ENCODE measurements around the gene C1orf21.

Gene C1orf21

DNA sequence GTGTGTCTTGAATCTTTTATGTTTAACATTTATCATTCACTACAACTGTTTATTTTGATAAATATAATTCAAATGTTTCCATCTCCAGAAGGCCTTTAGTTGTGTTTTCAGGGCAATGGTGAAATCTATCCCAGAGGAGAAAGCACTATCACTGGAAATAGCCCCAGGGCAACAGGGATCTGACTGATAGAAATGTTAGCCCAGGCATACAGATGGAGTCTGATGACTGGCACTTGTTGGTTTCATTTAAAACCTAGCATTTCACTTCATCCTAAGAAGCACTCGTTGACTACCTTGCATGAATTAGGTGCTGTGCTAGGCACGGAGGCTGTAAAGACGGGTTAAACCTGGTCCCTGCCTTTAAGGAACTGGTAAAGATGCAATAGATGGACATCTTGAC, 103.1 kb downstream of the C1orf21 start:
- Histone ChIP-seq H3K27me3 (ENCODE audit: insufficient read depth, low read length) (no peaks in the 10 kb centered on the region), H3K4me3 (ENCODE audit: low read depth, low read length, poor library complexity, severe bottlenecking) (no peak overlapping the region), H3K9ac (ENCODE audit: low read length) (no peak overlapping the region), H3K36me3 (ENCODE audit: insufficient read depth, low read length) (no peaks in the 10 kb centered on the region), H3K4me2 (ENCODE audit: low read length) (no peak overlapping the region), H3K9me2 (ENCODE audit: low read depth, low read length) (no peaks in the 10 kb centered on the region), H3K27ac (ENCODE audit: low read depth, low read length, poor library complexity, severe bottlenecking) (no peak overlapping the region), H3F3A (ENCODE audit: insufficient read depth, low read length) (no peaks in the 10 kb centered on the region), H2AFZ (ENCODE audit: low read length) (no peak overlapping the region), H3K4me1 (ENCODE audit: insufficient read depth, low read length, severe bottlenecking) (no peaks in the 10 kb centered on the region), H4K20me1 (ENCODE audit: insufficient read depth, low read length) (no peaks in the 10 kb centered on the region), H3K9me3 (ENCODE audit: low read length) (no peaks in the 10 kb centered on the region), H3K79me2 (ENCODE audit: insufficient read depth, low read length) (no peaks in the 10 kb centered on the region)
- TF ChIP-seq, protein P1, sequence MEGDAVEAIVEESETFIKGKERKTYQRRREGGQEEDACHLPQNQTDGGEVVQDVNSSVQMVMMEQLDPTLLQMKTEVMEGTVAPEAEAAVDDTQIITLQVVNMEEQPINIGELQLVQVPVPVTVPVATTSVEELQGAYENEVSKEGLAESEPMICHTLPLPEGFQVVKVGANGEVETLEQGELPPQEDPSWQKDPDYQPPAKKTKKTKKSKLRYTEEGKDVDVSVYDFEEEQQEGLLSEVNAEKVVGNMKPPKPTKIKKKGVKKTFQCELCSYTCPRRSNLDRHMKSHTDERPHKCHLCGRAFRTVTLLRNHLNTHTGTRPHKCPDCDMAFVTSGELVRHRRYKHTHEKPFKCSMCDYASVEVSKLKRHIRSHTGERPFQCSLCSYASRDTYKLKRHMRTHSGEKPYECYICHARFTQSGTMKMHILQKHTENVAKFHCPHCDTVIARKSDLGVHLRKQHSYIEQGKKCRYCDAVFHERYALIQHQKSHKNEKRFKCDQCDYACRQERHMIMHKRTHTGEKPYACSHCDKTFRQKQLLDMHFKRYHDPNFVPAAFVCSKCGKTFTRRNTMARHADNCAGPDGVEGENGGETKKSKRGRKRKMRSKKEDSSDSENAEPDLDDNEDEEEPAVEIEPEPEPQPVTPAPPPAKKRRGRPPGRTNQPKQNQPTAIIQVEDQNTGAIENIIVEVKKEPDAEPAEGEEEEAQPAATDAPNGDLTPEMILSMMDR (IDR thresholded peaks at IDR 0.05; ENCODE audit: low read length) = no peak
- TF ChIP-seq EZH2 (IDR thresholded peaks at IDR 0.05; ENCODE audit: borderline replicate concordance, low read length) = no peak

DNA sequence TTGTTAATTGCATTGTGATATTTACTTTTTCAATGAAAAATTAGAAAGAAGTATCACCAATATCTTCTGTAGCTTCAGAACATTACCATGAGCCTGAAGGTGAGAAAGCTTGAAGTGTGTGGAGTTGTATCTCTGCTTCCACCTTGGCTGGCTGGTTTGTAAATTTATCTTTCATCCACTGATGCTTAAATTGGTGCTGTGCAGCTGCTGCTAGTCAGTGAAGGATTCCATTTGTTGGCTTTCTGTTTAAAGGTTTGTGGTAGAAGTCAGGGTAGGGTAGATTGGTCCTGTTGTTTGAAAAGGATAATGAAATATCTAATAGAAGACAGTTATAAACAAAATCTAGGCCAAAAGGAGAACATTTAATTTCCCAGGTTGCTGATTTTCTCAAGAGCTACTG, 105.7 kb downstream of the C1orf21 start:
- Histone ChIP-seq H2AFZ (ENCODE audit: low read length) (no peak overlapping the region), H3K36me3 (ENCODE audit: insufficient read depth, low read length) (no peaks in the 10 kb centered on the region), H3K4me3 (ENCODE audit: low read depth, low read length, poor library complexity, severe bottlenecking) (no peak overlapping the region), H4K20me1 (ENCODE audit: insufficient read depth, low read length) (no peaks in the 10 kb centered on the region), H3K79me2 (ENCODE audit: insufficient read depth, low read length) (no peaks in the 10 kb centered on the region), H3K4me1 (ENCODE audit: insufficient read depth, low read length, severe bottlenecking) (no peaks in the 10 kb centered on the region), H3F3A (ENCODE audit: insufficient read depth, low read length) (no peaks in the 10 kb centered on the region), H3K4me2 (ENCODE audit: low read length) (no peak overlapping the region), H3K9ac (ENCODE audit: low read length) (no peak overlapping the region), H3K27me3 (ENCODE audit: insufficient read depth, low read length) (no peaks in the 10 kb centered on the region), H3K9me3 (ENCODE audit: low read length) (no peaks in the 10 kb centered on the region), H3K9me2 (ENCODE audit: low read depth, low read length) (no peaks in the 10 kb centered on the region), H3K27ac (ENCODE audit: low read depth, low read length, poor library complexity, severe bottlenecking) (no peak overlapping the region)
- no peak for TF ChIP-seq EZH2 (IDR thresholded peaks at IDR 0.05; ENCODE audit: borderline replicate concordance, low read length)
- TF ChIP-seq, protein P1 (IDR thresholded peaks at IDR 0.05; ENCODE audit: low read length) = no peak

DNA sequence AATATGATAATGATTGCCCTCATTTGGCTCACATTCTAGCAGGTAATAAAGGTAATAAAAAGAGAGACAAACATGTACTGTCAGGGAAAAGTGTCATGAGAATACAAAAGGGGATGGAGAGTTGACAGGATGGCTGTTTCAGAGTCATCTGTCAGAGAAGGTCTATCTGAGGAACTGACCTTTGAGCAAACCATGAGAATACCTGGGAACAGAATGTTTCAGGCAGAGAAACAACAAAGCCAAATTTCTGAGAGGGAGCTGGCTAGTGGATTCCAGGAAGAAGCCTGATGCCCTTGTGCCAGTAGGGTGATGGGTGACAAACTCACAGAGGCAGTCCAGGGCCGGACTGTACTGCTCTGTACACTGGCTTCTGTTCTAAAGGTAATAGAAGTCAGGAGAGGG, 107.2 kb downstream of the C1orf21 start:
- Histone ChIP-seq H3K4me1 (ENCODE audit: insufficient read depth, low read length, severe bottlenecking) (no peaks in the 10 kb centered on the region), H3K27me3 (ENCODE audit: insufficient read depth, low read length) (no peaks in the 10 kb centered on the region), H2AFZ (ENCODE audit: low read length) (no peak overlapping the region), H4K20me1 (ENCODE audit: insufficient read depth, low read length) (no peaks in the 10 kb centered on the region), H3F3A (ENCODE audit: insufficient read depth, low read length) (no peaks in the 10 kb centered on the region), H3K4me2 (ENCODE audit: low read length) (no peak overlapping the region), H3K9me2 (ENCODE audit: low read depth, low read length) (no peaks in the 10 kb centered on the region), H3K4me3 (ENCODE audit: low read depth, low read length, poor library complexity, severe bottlenecking) (no peak overlapping the region), H3K79me2 (ENCODE audit: insufficient read depth, low read length) (no peaks in the 10 kb centered on the region), H3K9me3 (ENCODE audit: low read length) (no peaks in the 10 kb centered on the region), H3K27ac (ENCODE audit: low read depth, low read length, poor library complexity, severe bottlenecking) (no peak overlapping the region), H3K36me3 (ENCODE audit: insufficient read depth, low read length) (no peaks in the 10 kb centered on the region), H3K9ac (ENCODE audit: low read length) (no peak overlapping the region)
- no peak for TF ChIP-seq EZH2 (IDR thresholded peaks at IDR 0.05; ENCODE audit: borderline replicate concordance, low read length)
- TF ChIP-seq, protein P1 (IDR thresholded peaks at IDR 0.05; ENCODE audit: low read length) = no peak
